Right lobe of liver (tissue), 4 donors: Measurements from ENCODE around the gene CFAP251.

ENCODE experiments used
- CTCF ChIP-seq, 4 donors: fragments of 200-600 bp in 3 of 4; fragments of 450-650 bp in 1 of 4; IDR thresholded peaks; one replicate each; pipeline versions ENCODE4 v1.5.1 to v1.8.0; 2016 to 2022; ENCODE audit warnings: antibody characterized with exemption in 4 of 4, mild to moderate bottlenecking in 2 of 4
- POLR2A ChIP-seq: fragments of 450-650 bp; IDR thresholded peaks from one replicate; pipeline ENCODE4 v1.6.1; 2017; ENCODE audit warnings: antibody characterized with exemption, mild to moderate bottlenecking
- donor health status: DM: no; HTN: no; CAD: no.
- donor health status: DM: no; HTN: no; CAD: no.
- donor health status: DM: no; HTN: yes; CAD: no.

- TF ChIP-seq CTCF (IDR thresholded peaks at IDR 0.05) (no peak), POLR2A (no peak)
Measured at GRCh38 chr12:122040579-122041386, 122.4 kb downstream of the CFAP251 start.
